Naive thymus-derived CD8-positive, alpha-beta T cell (primary cell): ENCODE measurements around the gene FAM117B. TPM values are rescaled to one million over a fixed set of nuclear protein-coding genes. Genes with fewer than 3 reads are reported as not detected.
A peak's percentile ranks its signal among the peaks of the same experiment; 100 is the strongest.
"Not testable (repeated sequence)": the region's sequence is repeated elsewhere in the genome, so short reads cannot be mapped to it uniquely, and the experiment has no call there.

Experiments used
- ATAC-seq, 2 donors: fragments of 150-1000 bp; cut with Tn5 transposase in 1 of 2; sonication (Bioruptor Pico), chemical (Tn5 transposase) in 1 of 2; 1 replicate in 1 of 2; 2 replicates in 1 of 2; pipeline ENCODE4 v1.10.0; 2021; ENCODE audit warnings: mild to moderate bottlenecking in 2 of 2, moderate library complexity in 2 of 2
- POLR2A ChIA-PET: fragments of 350-600 bp; sonication (Branson Sonifier 250); formaldehyde crosslinking; loops from one replicate; lab custom pipeline; 2021; ENCODE audit warnings: antibody characterized with exemption; lab: Charles Lee
- DNase-seq, 10 donors: peaks; one replicate each; pipeline versions ENCODE4 v3.0.0 to v3.0.0-alpha.2; 2020 to 2022
- H3K27ac Mint-ChIP-seq, 10 donors: one replicate each; pipeline ENCODE4 v1.8.0; 2020 to 2022; ENCODE audit warnings: mild to moderate bottlenecking in 10 of 10, mixed read lengths in 10 of 10, moderate library complexity in 4 of 10, inconsistent platforms in 1 of 10
- H3K27me3 Mint-ChIP-seq, 5 donors: one replicate each; pipeline ENCODE4 v1.8.0; 2021 to 2022; ENCODE audit warnings: mixed read lengths in 5 of 5
- H3K36me3 Mint-ChIP-seq, 3 donors: one replicate each; pipeline ENCODE4 v1.8.0; 2020 to 2022; ENCODE audit warnings: mixed read lengths in 3 of 3, mild to moderate bottlenecking in 2 of 3, inconsistent platforms in 1 of 3
- H3K4me1 Mint-ChIP-seq, 4 donors: one replicate each; pipeline ENCODE4 v1.8.0; 2021 to 2022; ENCODE audit warnings: mixed read lengths in 4 of 4
- H3K4me3 Mint-ChIP-seq, 10 donors: one replicate each; pipeline ENCODE4 v1.8.0; 2020 to 2022; ENCODE audit warnings: mild to moderate bottlenecking in 10 of 10, mixed read lengths in 10 of 10, moderate library complexity in 6 of 10, inconsistent platforms in 1 of 10
- H3K9me3 Mint-ChIP-seq, 9 donors: one replicate each; pipeline ENCODE4 v1.8.0; 2020 to 2022; ENCODE audit warnings: mixed read lengths in 9 of 9, mild to moderate bottlenecking in 3 of 9, inconsistent platforms in 1 of 9, moderate library complexity in 1 of 9
- polyA plus RNA-seq, 3 donors: library from polyadenylated mRNA; unstranded; fragments of 300-500 nt; fragmentation: Illumina TruSeq; gene quantifications; one replicate each; pipeline ENCODE4 v1.2.3, GENCODE V29; 2021
- total RNA-seq, 8 experiments: library from RNA in 2 of 8; stranded (reverse) in 2 of 8; gene quantifications; one replicate each; pipeline ENCODE4 v1.2.3 and lab custom pipeline; 2021 to 2026

FAM117B gene
- total and polyA plus RNA-seq, 5 experiments from 2014 or later = 11.0 to 57.2 (median 24.4) TPM

DNA sequence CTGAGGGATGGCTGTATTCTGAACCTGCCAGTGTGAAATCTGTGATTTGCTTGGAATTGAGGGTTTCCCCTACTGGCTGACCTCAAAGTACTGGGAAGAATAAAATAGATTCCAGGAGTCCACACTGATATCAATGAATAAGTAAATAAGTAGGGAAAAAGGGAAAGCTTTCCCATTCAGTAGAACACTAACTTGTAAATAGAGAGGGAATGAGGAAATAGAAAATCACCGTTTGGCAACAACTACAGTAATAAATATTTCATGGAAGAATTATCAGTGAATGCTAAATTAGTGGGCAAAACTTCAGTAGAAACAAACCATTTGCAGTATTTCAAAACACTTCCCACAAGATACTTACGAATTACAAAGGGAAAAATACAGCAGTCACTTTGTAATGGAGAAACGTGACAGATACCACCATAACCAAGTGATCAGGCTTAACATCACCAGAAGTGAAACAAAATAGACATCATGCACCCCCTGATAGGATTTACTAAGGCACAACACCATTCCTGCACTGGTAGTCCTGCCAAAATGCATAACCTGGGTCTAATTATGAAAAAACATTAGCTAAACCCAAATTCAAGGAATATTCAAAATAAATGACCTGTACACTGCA lies 148.3 kb downstream of the FAM117B start:
- no peaks in the 10 kb centered on the region for H3K27me3 Mint-ChIP-seq
- POLR2A ChIA-PET = no interaction called here
- H3K4me3 Mint-ChIP-seq = no peak overlapping the region
- DNase-seq (no peak), ATAC-seq (no peak)
- H3K9me3 Mint-ChIP-seq = no peaks in the 10 kb centered on the region
- H3K4me1 Mint-ChIP-seq = peaks cover 0 to 18% (median 7%) of the 10 kb centered on the region in 4 donors
- peaks cover 10 to 83% (median 43%) of the 10 kb centered on the region in 3 donors for H3K36me3 Mint-ChIP-seq
- peak overlapping the region in 2 of 10 donors; percentile 19 to 51 for H3K27ac Mint-ChIP-seq

DNA sequence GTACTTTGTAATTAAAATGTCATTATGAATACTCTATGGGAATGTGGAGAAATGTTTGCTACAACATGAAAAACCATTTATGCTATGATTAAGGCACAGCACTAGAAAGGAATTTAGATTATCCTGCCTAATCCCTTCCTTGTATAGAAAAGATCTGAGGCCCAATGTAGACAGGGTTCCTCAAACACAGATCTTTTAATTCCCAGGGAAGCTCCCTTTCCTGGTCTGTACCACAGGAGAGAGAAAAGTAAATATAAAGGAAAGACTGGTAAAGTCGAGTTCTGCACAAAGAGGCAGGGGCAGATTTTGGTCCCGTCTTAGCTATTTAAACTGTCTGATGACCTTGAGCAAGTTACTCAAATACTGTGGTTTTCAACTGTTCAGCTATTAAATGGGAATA lies 152.1 kb downstream of the FAM117B start:
- POLR2A ChIA-PET = interaction anchor here (1.1 kb wide), 1 partner anchor 10 kb away, joined by 3 read pairs; no protein-coding TSS in a partner anchor
- ATAC-seq = no peak
- no peak for DNase-seq
- no peaks in the 10 kb centered on the region for H3K27me3 Mint-ChIP-seq
- H3K27ac Mint-ChIP-seq = peak overlapping the region in 3 of 10 donors; percentile 4 to 64 (median 39)
- no peaks in the 10 kb centered on the region for H3K9me3 Mint-ChIP-seq
- no peak overlapping the region for H3K4me3 Mint-ChIP-seq
- H3K4me1 Mint-ChIP-seq = peaks cover 0 to 7% (median 3%) of the 10 kb centered on the region in 4 donors
- peaks cover 20 to 70% (median 38%) of the 10 kb centered on the region in 3 donors for H3K36me3 Mint-ChIP-seq

DNA sequence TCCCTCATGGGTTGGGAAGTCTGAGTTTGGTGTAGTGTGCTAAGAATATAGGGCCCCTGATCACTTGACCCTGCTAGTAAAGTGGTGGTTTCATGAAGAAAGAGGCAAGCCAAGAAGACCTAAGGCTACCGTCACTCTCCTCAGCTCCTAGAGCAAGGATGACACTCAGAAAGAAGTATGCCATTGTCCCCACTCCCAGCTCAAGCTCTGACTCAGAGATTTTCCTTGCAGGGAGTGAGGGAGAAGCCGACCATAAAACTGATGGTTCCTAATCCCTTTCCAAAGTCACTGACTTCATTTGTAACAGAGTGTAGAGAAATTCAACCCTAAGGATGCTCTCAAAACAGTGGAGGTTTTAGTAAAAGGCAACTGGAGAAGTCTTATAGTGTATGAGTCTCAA lies 155.9 kb downstream of the FAM117B start:
- ATAC-seq = no peak
- Mint-ChIP-seq H3K4me1 (peaks cover 0 to 7% (median 3%) of the 10 kb centered on the region in 4 donors), H3K27ac (peak overlapping the region in 5 of 10 donors; percentile 34 to 65 (median 52)), H3K4me3 (no peak overlapping the region), H3K27me3 (no peaks in the 10 kb centered on the region), H3K36me3 (peaks cover 20 to 51% (median 32%) of the 10 kb centered on the region in 3 donors), H3K9me3 (no peaks in the 10 kb centered on the region)
- POLR2A ChIA-PET = no interaction called here
- DNase-seq = no peak

DNA sequence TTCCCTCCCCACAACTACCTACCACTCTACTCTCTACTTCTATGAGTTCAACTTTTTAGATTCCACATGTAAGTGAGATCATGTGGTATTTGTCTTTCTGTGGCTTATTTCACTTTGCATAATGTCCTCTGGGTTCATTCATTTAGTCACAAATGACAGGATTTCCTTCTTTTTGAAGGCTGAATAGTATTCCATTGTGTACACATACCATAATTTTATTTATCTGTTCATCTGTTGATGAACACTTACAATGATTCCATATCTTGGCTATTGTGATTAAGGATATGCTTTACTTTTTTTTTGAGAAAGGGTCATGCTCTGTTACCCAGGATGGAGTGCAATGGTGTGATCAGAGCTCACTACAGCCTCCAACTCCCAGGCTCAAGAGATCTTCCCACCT lies 163.2 kb downstream of the FAM117B start:
- no peak for ATAC-seq
- POLR2A ChIA-PET = interaction anchor here (1.0 to 1.5 kb wide), 2 partner anchors 11 to 163 kb away, joined by 3 read pairs; partner anchors contain the start of gene FAM117B
- H3K27ac Mint-ChIP-seq = peak overlapping the region in 2 of 10 donors; percentile 51 to 80

DNA sequence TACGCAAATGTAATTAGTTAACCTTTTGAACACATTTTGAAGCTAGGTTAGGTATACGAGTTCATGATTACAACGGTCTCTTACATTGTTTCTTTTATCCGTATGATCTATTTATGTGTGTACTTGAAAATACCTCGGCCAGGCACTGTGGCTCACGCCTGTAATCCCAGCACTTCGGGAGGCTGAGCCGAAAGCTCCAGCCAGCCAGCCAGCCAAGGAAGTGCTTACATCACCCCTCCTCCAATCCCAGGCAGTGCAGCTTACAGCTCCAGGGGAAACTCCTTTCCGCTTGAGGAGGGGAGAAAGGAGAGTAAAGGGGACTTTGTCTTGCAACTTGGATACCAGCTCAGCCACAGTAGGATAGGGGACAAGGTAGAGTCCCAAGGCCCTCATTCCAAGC lies 171.1 kb downstream of the FAM117B start:
- peak overlapping the region in 1 of 10 donors; percentile 36 for H3K27ac Mint-ChIP-seq
- DNase-seq = not testable (repeated sequence)

More for the DNA sequence above, 163.2 kb downstream of the FAM117B start:
- Mint-ChIP-seq H3K27me3 (no peaks in the 10 kb centered on the region), H3K9me3 (peaks cover 0 to 8% (median 0%) of the 10 kb centered on the region in 9 donors), H3K4me3 (no peak overlapping the region), H3K36me3 (peaks cover 16 to 59% (median 32%) of the 10 kb centered on the region in 3 donors), H3K4me1 (no peaks in the 10 kb centered on the region)
- DNase-seq = no peak

GRCh38 chr2:202807431-202808138 lies 172.8 kb downstream of the FAM117B start:
- not testable (repeated sequence) for H3K27ac Mint-ChIP-seq, H3K4me3 Mint-ChIP-seq, ATAC-seq, H3K4me1 Mint-ChIP-seq, H3K27me3 Mint-ChIP-seq, DNase-seq
- H3K36me3 Mint-ChIP-seq = peaks cover 32 to 60% (median 52%) of the 10 kb centered on the region in 3 donors
- peaks cover 0 to 17% (median 2%) of the 10 kb centered on the region in 9 donors for H3K9me3 Mint-ChIP-seq
- POLR2A ChIA-PET = interaction anchor here (1.0 kb wide), 1 partner anchor 172 kb away, joined by 3 read pairs; no protein-coding TSS in a partner anchor

More for the DNA sequence above, 171.1 kb downstream of the FAM117B start:
- H3K36me3 Mint-ChIP-seq = peaks cover 32 to 62% (median 60%) of the 10 kb centered on the region in 3 donors
- H3K4me1 Mint-ChIP-seq, POLR2A ChIA-PET, ATAC-seq, H3K27me3 Mint-ChIP-seq: not testable (repeated sequence)
- peaks cover 0 to 13% (median 1%) of the 10 kb centered on the region in 9 donors for H3K9me3 Mint-ChIP-seq
- H3K4me3 Mint-ChIP-seq = peak overlapping the region in 1 of 10 donors; percentile 15

GRCh38 chr2:202808754-202809153 lies 174.0 kb downstream of the FAM117B start:
- peaks cover 31 to 61% (median 42%) of the 10 kb centered on the region in 3 donors for H3K36me3 Mint-ChIP-seq
- ATAC-seq (no peak), DNase-seq (no peak)
- POLR2A ChIA-PET = no interaction called here
- H3K9me3 Mint-ChIP-seq = peaks cover 0 to 17% (median 2%) of the 10 kb centered on the region in 9 donors
- H3K27ac Mint-ChIP-seq = peak overlapping the region in 2 of 10 donors; percentile 34 to 75
- no peak overlapping the region for H3K4me3 Mint-ChIP-seq
- no peaks in the 10 kb centered on the region for H3K27me3 Mint-ChIP-seq
- H3K4me1 Mint-ChIP-seq = peaks cover 0 to 1% (median 0%) of the 10 kb centered on the region in 4 donors

- peaks cover 0 to 23% (median 10%) of the 10 kb centered on the region in 9 donors for H3K9me3 Mint-ChIP-seq
- no peak for ATAC-seq
Observed at GRCh38 chr2:202813387-202813786, 178.6 kb downstream of the FAM117B start.

GRCh38 chr2:202814226-202814625 lies 179.5 kb downstream of the FAM117B start:
- Mint-ChIP-seq H3K4me1 (peaks cover 0 to 1% (median 0%) of the 10 kb centered on the region in 4 donors), H3K27ac (no peak overlapping the region), H3K4me3 (no peak overlapping the region), H3K9me3 (peaks cover 0 to 19% (median 10%) of the 10 kb centered on the region in 9 donors), H3K27me3 (no peaks in the 10 kb centered on the region), H3K36me3 (peaks cover 20 to 32% (median 25%) of the 10 kb centered on the region in 3 donors)
- DNase-seq = no peak
- ATAC-seq = no peak
- POLR2A ChIA-PET = no interaction called here

More at GRCh38 chr2:202813387-202813786, 178.6 kb downstream of the FAM117B start:
- H3K27ac Mint-ChIP-seq = no peak overlapping the region
- no peak overlapping the region for H3K4me3 Mint-ChIP-seq
- peaks cover 27 to 39% (median 34%) of the 10 kb centered on the region in 3 donors for H3K36me3 Mint-ChIP-seq
- no peak for DNase-seq
- peaks cover 0 to 1% (median 0%) of the 10 kb centered on the region in 4 donors for H3K4me1 Mint-ChIP-seq
- H3K27me3 Mint-ChIP-seq = no peaks in the 10 kb centered on the region
- POLR2A ChIA-PET = no interaction called here

DNA sequence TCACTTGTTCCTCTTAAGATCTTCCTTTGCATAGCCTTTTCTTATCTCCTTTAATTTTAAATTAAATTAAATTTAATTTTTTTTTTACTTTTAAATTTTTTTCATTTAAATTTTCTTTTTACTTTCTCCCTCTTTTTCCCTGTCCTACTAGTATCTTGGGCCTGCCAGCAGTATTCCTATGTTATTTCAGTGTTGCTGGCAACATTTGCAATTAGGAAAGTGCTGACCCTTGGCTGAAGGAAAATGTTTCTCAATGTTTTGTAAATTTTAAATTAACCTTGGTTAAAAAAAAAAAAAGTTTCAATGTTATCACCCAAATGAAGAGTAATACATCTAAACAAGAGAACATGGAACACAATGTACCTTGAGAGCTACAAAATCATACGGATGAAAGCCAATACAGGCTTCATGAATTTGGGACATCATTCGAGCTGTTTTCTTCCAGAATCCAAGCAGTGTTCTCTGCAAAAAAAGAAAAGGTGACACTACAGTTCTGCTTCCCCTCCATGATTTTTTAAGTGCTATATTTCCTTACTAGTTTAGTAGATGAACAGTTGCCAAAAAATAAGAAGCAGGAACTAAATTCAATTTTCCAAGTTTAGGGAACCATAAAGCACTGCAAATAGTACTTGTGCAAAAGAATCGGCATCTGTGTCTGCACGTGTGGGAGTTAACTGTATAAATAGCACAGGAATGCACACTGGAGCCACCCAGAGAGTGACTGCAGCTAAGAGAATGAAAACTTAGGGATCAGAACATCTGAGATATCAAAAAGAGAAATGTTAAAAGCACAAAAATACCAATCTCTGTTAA lies 181.0 kb downstream of the FAM117B start:
- POLR2A ChIA-PET = no interaction called here
- DNase-seq (no peak), ATAC-seq (no peak)
- Mint-ChIP-seq H3K27ac (peak overlapping the region in 1 of 10 donors; percentile 63), H3K4me3 (no peak overlapping the region), H3K4me1 (no peaks in the 10 kb centered on the region), H3K36me3 (peaks cover 16 to 24% (median 21%) of the 10 kb centered on the region in 3 donors), H3K9me3 (peaks cover 0 to 19% (median 9%) of the 10 kb centered on the region in 9 donors), H3K27me3 (no peaks in the 10 kb centered on the region)

DNA sequence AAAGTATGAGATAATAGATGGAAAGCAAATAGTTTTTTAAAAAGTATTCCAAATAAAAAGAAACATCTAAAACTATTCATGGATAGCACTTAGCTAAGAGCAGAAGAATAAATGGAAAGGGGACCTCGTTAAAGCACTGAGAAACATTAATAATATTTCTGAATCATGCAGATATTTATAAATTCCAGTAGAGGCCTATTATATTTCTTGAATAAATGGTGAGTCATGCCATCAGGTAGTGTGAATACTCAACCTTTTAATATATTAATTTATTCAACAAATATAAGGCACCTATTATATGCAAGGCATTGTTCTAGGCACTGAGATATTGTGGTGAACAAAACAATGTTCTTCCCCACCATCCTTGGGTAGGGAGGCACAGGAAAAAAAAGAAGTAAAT lies 183.0 kb downstream of the FAM117B start:
- peaks cover 0 to 2% (median 0%) of the 10 kb centered on the region in 4 donors for H3K4me1 Mint-ChIP-seq
- POLR2A ChIA-PET = no interaction called here
- ATAC-seq (no peak), DNase-seq (no peak)
- no peak overlapping the region for H3K27ac Mint-ChIP-seq
- no peaks in the 10 kb centered on the region for H3K27me3 Mint-ChIP-seq
- H3K4me3 Mint-ChIP-seq = no peak overlapping the region
- H3K36me3 Mint-ChIP-seq = peaks cover 11 to 17% (median 13%) of the 10 kb centered on the region in 3 donors
- peaks cover 0 to 10% (median 9%) of the 10 kb centered on the region in 9 donors for H3K9me3 Mint-ChIP-seq

GRCh38 chr2:202818321-202818720 lies 183.6 kb downstream of the FAM117B start:
- Mint-ChIP-seq H3K4me1 (peaks cover 0 to 2% (median 0%) of the 10 kb centered on the region in 4 donors), H3K4me3 (no peak overlapping the region), H3K27ac (no peak overlapping the region), H3K27me3 (no peaks in the 10 kb centered on the region), H3K36me3 (peaks cover 11 to 16% (median 13%) of the 10 kb centered on the region in 3 donors), H3K9me3 (peaks cover 0 to 10% (median 9%) of the 10 kb centered on the region in 9 donors)
- ATAC-seq (no peak), DNase-seq (no peak)
- POLR2A ChIA-PET = interaction anchor here (1.0 kb wide), 1 partner anchor 118 kb away, joined by 3 read pairs; no protein-coding TSS in a partner anchor
